ENCODE results near the gene CAMSAP2. TPM values are rescaled to one million over a fixed set of nuclear protein-coding genes. Genes with fewer than 3 reads are reported as not detected.
"Not testable (repeated sequence)": the region's sequence is repeated elsewhere in the genome, so short reads cannot be mapped to it uniquely, and the experiment has no call there.

Gene CAMSAP2
- total RNA-seq, 2 donors from 2014 or later: 8.8 to 19.1 TPM

DNA sequence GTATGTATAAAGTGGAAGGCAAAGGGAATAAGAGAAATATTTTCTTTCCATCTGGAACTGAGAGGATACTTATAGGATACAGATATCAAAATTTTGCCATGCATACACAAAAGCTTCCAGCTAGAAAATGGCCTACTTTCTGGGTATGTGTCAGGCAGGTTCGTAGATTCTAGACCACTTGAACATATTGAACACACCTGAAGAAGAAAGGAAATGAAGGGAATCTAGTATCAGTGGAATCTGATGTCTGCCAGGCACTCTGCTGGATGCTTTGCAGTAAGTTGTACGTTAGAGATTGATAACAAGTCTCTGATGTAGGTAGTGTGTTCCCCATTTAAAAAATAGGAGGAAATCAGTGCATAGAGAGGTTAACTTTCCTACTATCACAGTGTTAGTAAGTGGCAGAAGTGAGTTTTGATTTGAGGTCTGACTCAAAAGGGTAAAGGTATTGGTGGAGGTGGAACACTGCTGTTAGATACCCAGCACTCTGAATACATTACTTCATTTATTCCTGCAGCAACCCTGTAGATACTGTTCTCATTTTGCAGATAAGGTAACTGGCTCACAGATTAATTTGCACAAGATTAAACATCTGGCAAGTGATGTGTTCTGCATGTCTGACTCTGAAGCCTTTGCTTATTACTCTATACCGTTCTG lies 3.0 kb downstream of the CAMSAP2 start:
- ATAC-seq: no peak
- no peak for DNase-seq
- Histone ChIP-seq H3K9me3 (no peaks in the 10 kb centered on the region), H3K27ac (no peak overlapping the region), H3K36me3 (replicated peaks in 1 of 2; ENCODE audit: insufficient read depth in 1 of 2, low read depth in 2 of 2) (no peaks in the 10 kb centered on the region), H3K4me1 (peaks cover 30% of the 10 kb centered on the region), H3K4me3 (no peak overlapping the region), H3K27me3 (no peaks in the 10 kb centered on the region)
- intact Hi-C loops (cut with DNase I): no loop called here
- WGBS, 2 donors: 24 to 30% methylated on average over 3 of the region's 3 CpGs
- no peak for TF ChIP-seq POLR2A (IDR thresholded peaks at IDR 0.05)
- TF ChIP-seq, protein P1, sequence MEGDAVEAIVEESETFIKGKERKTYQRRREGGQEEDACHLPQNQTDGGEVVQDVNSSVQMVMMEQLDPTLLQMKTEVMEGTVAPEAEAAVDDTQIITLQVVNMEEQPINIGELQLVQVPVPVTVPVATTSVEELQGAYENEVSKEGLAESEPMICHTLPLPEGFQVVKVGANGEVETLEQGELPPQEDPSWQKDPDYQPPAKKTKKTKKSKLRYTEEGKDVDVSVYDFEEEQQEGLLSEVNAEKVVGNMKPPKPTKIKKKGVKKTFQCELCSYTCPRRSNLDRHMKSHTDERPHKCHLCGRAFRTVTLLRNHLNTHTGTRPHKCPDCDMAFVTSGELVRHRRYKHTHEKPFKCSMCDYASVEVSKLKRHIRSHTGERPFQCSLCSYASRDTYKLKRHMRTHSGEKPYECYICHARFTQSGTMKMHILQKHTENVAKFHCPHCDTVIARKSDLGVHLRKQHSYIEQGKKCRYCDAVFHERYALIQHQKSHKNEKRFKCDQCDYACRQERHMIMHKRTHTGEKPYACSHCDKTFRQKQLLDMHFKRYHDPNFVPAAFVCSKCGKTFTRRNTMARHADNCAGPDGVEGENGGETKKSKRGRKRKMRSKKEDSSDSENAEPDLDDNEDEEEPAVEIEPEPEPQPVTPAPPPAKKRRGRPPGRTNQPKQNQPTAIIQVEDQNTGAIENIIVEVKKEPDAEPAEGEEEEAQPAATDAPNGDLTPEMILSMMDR (IDR thresholded peaks at IDR 0.05): no peak

DNA sequence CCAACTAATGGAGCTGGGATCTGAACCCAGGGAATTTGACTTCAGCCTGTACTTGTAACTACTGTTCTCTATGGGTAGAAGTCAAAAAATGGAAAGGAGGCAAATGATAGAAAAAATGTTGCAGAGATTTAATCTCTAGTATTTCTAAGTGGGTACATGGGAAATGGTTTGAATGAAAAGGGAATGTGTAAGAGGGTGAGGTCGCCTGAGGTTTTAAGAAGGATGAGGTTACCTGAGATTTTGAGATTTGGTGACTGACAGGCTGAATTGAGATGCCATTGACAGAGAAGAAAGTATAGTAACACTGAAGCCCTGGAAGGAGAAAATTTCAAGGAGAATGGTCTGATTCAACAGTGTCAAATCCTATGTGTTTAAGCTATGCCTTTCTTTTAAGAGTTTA lies 5.5 kb downstream of the CAMSAP2 start:
- H3K9me3 ChIP-seq: no peaks in the 10 kb centered on the region
- intact Hi-C loops (cut with DNase I): no loop called here
- 86 to 91% methylated on average over 1 of the region's 1 CpG for WGBS, 2 donors
- H3K36me3 ChIP-seq (replicated peaks in 1 of 2; ENCODE audit: insufficient read depth in 1 of 2, low read depth in 2 of 2): no peaks in the 10 kb centered on the region
- no peak overlapping the region for H3K27ac ChIP-seq
- TF ChIP-seq, protein P1 (IDR thresholded peaks at IDR 0.05): no peak
- no peak for TF ChIP-seq POLR2A (IDR thresholded peaks at IDR 0.05)
- H3K4me3 ChIP-seq: no peak overlapping the region
- no peak for ATAC-seq
- peaks cover 24% of the 10 kb centered on the region for H3K4me1 ChIP-seq
- H3K27me3 ChIP-seq: no peaks in the 10 kb centered on the region
- DNase-seq: no peak

DNA sequence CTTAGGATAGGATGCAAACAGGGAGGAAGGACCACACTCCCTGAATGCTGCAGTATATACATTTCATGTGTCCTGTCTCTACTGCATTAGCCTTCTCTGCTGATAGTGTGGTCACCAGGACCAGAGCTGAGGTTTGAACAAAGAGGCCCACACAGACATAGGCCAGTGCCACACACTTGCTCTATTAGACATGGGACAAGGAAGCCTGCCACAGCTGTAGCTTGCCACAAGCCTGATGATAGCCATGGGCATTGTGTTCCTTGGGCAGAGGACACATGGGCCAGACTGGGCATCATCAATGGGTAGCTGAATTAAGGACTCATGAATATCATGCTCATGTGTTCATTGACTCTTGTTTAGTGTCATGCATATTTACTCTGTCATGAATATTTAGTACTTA lies 10.4 kb downstream of the CAMSAP2 start:
- no peak overlapping the region for H3K4me3 ChIP-seq
- DNase-seq: no peak
- intact Hi-C loops (cut with DNase I): no loop called here
- no peaks in the 10 kb centered on the region for H3K9me3 ChIP-seq
- TF ChIP-seq, protein P1 (IDR thresholded peaks at IDR 0.05): no peak
- TF ChIP-seq POLR2A (IDR thresholded peaks at IDR 0.05): no peak
- no peaks in the 10 kb centered on the region for H3K4me1 ChIP-seq
- no peak for ATAC-seq
- no peaks in the 10 kb centered on the region for H3K27me3 ChIP-seq
- H3K36me3 ChIP-seq (replicated peaks in 1 of 2; ENCODE audit: insufficient read depth in 1 of 2, low read depth in 2 of 2): no peaks in the 10 kb centered on the region
- no peak overlapping the region for H3K27ac ChIP-seq

DNA sequence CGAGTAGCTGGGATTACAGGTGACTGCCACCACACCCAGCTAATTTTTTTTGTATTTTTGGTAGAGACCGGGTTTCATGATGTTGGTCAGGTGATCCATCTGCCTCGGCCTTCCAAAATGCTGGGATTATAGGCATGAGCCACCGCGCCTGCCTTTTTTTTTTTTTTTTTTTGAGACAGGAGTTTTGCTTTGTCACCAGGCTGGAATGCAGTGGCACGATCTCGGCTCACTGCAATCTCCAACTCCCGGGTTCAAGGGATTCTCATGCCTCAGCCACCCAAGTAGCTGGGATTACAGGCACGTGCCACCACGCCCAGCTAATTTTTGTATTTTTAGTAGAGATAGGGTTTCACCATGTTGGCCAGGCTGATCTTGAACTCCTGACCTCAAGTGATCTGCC lies 12.1 kb downstream of the CAMSAP2 start:
- intact Hi-C loops (cut with DNase I); ATAC-seq; H3K4me1 ChIP-seq; H3K36me3 ChIP-seq (replicated peaks in 1 of 2; ENCODE audit: insufficient read depth in 1 of 2, low read depth in 2 of 2); H3K9me3 ChIP-seq; H3K4me3 ChIP-seq; H3K27me3 ChIP-seq; DNase-seq; H3K27ac ChIP-seq: not testable (repeated sequence)
- 93% methylated on average over 10 of the region's 10 CpGs for WGBS, 2 donors

DNA sequence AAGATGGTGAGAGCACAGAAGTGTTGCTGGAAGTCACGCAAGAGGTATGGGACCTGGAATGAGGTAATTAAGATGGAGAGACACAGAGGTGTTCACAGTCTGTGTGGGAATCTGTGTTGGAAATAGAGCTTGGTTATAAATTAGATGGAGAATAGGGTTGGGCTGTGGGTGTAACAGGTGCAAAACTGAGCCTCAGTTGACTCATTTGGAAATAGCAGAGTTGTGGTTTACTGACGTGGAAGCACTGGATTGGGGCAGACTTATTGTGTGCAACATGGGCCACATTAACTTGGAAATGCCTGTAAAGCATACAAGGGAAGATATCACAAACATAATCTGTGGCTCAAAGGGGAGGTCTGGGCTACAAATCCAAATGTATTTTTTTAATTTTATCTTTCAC lies 13.0 kb downstream of the CAMSAP2 start:
- intact Hi-C loops (cut with DNase I): no loop called here
- H3K4me1 ChIP-seq: no peaks in the 10 kb centered on the region
- no peaks in the 10 kb centered on the region for H3K36me3 ChIP-seq (replicated peaks in 1 of 2; ENCODE audit: insufficient read depth in 1 of 2, low read depth in 2 of 2)
- 90 to 98% methylated on average over 2 of the region's 2 CpGs for WGBS, 2 donors
- H3K9me3 ChIP-seq: no peaks in the 10 kb centered on the region
- ATAC-seq (no peak), DNase-seq (no peak)
- H3K27ac ChIP-seq: no peak overlapping the region
- H3K4me3 ChIP-seq: no peak overlapping the region
- no peak for TF ChIP-seq POLR2A (IDR thresholded peaks at IDR 0.05)
- TF ChIP-seq, protein P1 (IDR thresholded peaks at IDR 0.05): no peak
- H3K27me3 ChIP-seq: no peaks in the 10 kb centered on the region
